Neutrophil (primary cell): Measurements from ENCODE around the gene PALM.

Source experiments
- H3K27ac ChIP-seq: fragments of 200-600 bp; sonication (generic); 2 replicates; pipeline ENCODE4 v1.5.1; 2016; ENCODE audit warnings: mild to moderate bottlenecking, moderate library complexity
- H3K27me3 ChIP-seq: fragments of 200-600 bp; sonication (generic); 2 replicates; pipeline ENCODE4 v1.6.0; 2016; ENCODE audit warnings: mild to moderate bottlenecking
- H3K36me3 ChIP-seq: fragments of 200-600 bp; sonication (generic); 2 replicates; pipeline ENCODE4 v1.5.1; 2017
- H3K4me1 ChIP-seq, 2 experiments: fragments of 200-600 bp in 1 of 2; sonication (generic) in 1 of 2; 1 replicate in 1 of 2; 2 replicates in 1 of 2; pipeline versions ENCODE4 v1.5.1 to v1.6.1; 2013 to 2016; ENCODE audit warnings: low read depth in 1 of 2, low read length in 1 of 2, mild to moderate bottlenecking in 1 of 2, moderate library complexity in 1 of 2; ENCODE audit not compliant: control insufficient read depth in 1 of 2, insufficient read depth in 1 of 2
- H3K4me3 ChIP-seq, 2 experiments: fragments of 200-600 bp in 1 of 2; sonication (generic) in 1 of 2; 1 replicate in 1 of 2; 2 replicates in 1 of 2; pipeline ENCODE4 v1.5.1; 2013 to 2016; ENCODE audit warnings: low read depth in 1 of 2, low read length in 1 of 2, mild to moderate bottlenecking in 1 of 2, moderate library complexity in 1 of 2
- H3K9me3 ChIP-seq: fragments of 200-600 bp; sonication (generic); 2 replicates; pipeline ENCODE4 v1.5.1; 2016
- TF ChIP-seq, protein P1 (sequence below): fragments of 200-600 bp; sonication (generic); IDR thresholded peaks from 2 replicates; pipeline ENCODE4 v1.5.1; 2016; ENCODE audit warnings: antibody characterized with exemption

PALM gene

DNA sequence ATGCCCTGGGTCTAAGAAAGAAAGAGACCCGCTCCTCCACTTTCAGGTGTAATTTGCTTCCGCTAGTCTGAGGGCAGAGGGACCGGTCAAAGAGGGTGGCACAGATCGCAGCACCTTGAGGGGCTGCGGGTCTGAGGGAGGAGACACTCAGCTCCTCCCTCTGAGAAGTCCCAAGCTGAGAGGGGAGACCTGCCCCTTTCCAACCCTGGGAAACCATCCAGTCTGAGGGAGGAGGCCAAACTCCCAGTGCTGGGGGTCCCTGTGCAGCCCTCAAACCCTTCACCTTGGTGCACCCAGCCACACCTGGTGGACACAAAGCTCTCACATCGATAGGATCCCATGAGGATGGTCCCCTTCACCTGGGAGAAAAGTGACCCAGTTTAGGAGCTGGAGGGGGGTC, 55.1 kb downstream of the PALM start:
- no peaks in the 10 kb centered on the region for H3K36me3 ChIP-seq
- TF ChIP-seq, protein P1, sequence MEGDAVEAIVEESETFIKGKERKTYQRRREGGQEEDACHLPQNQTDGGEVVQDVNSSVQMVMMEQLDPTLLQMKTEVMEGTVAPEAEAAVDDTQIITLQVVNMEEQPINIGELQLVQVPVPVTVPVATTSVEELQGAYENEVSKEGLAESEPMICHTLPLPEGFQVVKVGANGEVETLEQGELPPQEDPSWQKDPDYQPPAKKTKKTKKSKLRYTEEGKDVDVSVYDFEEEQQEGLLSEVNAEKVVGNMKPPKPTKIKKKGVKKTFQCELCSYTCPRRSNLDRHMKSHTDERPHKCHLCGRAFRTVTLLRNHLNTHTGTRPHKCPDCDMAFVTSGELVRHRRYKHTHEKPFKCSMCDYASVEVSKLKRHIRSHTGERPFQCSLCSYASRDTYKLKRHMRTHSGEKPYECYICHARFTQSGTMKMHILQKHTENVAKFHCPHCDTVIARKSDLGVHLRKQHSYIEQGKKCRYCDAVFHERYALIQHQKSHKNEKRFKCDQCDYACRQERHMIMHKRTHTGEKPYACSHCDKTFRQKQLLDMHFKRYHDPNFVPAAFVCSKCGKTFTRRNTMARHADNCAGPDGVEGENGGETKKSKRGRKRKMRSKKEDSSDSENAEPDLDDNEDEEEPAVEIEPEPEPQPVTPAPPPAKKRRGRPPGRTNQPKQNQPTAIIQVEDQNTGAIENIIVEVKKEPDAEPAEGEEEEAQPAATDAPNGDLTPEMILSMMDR = no peak

DNA sequence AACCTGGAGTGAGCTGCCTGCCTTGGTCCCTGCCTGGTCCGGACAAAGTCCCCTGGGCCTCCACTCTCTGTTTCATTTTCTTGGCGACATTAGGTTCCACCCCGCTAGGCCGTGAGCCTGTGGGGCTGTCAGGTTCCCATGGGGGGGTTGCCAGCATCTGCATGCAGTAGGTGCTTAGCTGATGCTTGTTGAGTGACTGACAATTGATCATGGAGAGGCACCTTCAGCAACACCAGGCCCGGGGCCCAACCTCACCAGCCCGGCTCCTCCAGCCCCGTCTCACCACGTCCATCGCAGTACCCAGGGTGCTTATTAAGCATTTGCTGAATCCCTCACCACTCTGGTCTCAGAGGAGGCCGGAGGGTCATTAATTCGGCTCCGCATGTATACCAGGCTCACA, 55.6 kb downstream of the PALM start:
- Histone ChIP-seq H3K27me3 (peaks cover 8% of the 10 kb centered on the region), H3K9me3 (no peaks in the 10 kb centered on the region), H3K36me3 (no peaks in the 10 kb centered on the region), H3K27ac (no peak overlapping the region), H3K4me1 (no peaks in the 10 kb centered on the region), H3K4me3 (no peak overlapping the region)
- TF ChIP-seq, protein P1 = no peak

More for the DNA sequence above, 55.1 kb downstream of the PALM start:
- H3K4me1 ChIP-seq = no peaks in the 10 kb centered on the region
- H3K9me3 ChIP-seq = no peaks in the 10 kb centered on the region
- no peak overlapping the region for H3K27ac ChIP-seq
- peaks cover 8% of the 10 kb centered on the region for H3K27me3 ChIP-seq
- H3K4me3 ChIP-seq = no peak overlapping the region

DNA sequence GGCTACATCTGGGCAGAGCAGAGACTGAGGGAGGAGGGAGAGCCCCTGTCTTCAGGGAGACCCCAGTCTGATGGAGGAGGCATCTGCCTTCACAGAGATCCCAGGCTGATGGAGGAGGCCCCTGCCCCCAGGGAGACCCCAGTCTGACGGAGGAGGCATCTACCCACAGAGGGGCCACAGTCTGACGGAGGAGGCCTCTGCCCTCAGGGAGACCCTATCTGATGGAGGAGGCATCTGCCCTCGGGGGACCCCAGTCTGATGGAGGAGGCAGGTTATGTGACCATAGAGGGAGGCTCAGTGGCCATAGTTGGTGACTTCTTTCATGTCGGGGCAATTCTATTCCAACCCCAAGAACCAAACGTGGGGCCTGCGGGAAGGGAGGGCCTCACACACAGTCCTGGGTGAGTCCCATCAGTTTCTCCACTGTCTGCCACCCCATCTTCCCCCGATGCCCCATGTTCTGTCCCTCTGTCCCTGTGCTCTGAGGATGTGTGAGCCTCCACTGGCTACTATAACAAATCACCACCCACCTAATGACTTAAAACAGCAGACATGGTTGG, 56.5 kb downstream of the PALM start:
- peaks cover 8% of the 10 kb centered on the region for H3K27me3 ChIP-seq
- TF ChIP-seq, protein P1 = no peak
- H3K9me3 ChIP-seq = no peaks in the 10 kb centered on the region
- no peak overlapping the region for H3K27ac ChIP-seq
- H3K36me3 ChIP-seq = no peaks in the 10 kb centered on the region
- H3K4me3 ChIP-seq = no peak overlapping the region
- H3K4me1 ChIP-seq = peaks cover 0 to under 1% of the 10 kb centered on the region in 2 experiments

DNA sequence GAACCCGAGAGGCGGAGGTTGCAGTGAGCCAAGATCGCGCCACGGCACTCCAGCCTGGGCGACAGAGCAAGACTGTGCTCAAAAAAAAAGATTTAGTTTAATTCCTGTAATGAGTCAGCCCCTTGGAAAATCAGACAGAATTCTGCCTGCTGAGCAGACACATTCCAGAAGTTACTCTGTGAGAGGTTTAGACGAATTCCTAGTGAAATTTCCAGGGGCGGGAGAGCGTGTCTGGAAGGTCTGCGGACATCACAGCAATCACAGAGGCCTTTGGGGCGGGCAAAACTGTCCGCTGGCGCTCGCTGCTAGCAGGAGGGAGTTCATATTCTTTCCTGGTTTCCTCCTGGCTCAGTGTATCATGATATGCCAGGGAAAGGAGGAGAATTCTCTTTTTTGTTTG, 59.7 kb downstream of the PALM start:
- H3K27ac ChIP-seq = no peak overlapping the region
- TF ChIP-seq, protein P1 = no peak
- peaks cover 0 to 3% of the 10 kb centered on the region in 2 experiments for H3K4me1 ChIP-seq
- H3K9me3 ChIP-seq = no peaks in the 10 kb centered on the region
- no peaks in the 10 kb centered on the region for H3K36me3 ChIP-seq
- H3K4me3 ChIP-seq = no peak overlapping the region
- H3K27me3 ChIP-seq = no peaks in the 10 kb centered on the region

DNA sequence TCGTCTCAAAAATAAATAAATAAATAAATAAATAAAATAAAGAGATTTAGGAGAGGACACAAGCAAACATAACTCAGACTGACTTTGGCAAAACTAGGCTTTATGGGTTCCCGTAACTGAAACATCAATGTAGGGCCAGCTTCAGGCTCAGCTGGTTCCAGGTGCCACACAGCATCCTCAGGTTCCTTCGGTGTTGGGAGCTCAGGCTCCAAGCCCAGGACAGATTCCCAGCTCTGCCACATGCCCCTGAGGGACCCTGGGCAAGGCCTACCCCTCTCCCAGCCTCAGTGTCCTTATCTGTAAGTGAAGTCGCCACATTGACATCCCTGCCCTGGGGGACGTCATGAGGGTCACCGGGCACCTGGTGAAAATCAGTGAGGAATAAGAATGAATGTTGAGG, 60.9 kb downstream of the PALM start:
- H3K4me1 ChIP-seq = peaks cover 0 to 3% of the 10 kb centered on the region in 2 experiments
- no peak overlapping the region for H3K27ac ChIP-seq
- no peaks in the 10 kb centered on the region for H3K36me3 ChIP-seq
- H3K27me3 ChIP-seq = no peaks in the 10 kb centered on the region
- H3K4me3 ChIP-seq = no peak overlapping the region
- H3K9me3 ChIP-seq = no peaks in the 10 kb centered on the region
- TF ChIP-seq, protein P1 = no peak
